Endothelial cell of umbilical vein (primary cell): ENCODE results near the gene ORMDL1. TPM values are rescaled to one million over a fixed set of nuclear protein-coding genes. Genes with fewer than 3 reads are reported as not detected.

ENCODE experiments used
- BruUV-seq: library from RNA; stranded (reverse); fragments of 400-500 nt; replicated peaks from 2 replicates; lab custom pipeline; 2021; lab: Mats Ljungman, UMichigan
- CTCF ChIA-PET: fragments of 300-600, 350-600 bp; sonication (Branson Sonifier 250); formaldehyde crosslinking; loops from one replicate; lab custom pipeline; 2021; ENCODE audit warnings: antibody characterized with exemption, inconsistent platforms; lab: Charles Lee
- POLR2A ChIA-PET: fragments of 300-600, 350-600 bp; sonication (Branson Sonifier 250); formaldehyde crosslinking; loops from one replicate; lab custom pipeline; 2021; ENCODE audit warnings: antibody characterized with exemption, inconsistent platforms; lab: Charles Lee
- DNase-seq: peaks from one replicate; pipeline ENCODE4 v3.0.0-alpha.2; 2011; ENCODE audit warnings: low read depth, low spot score
- FAIRE-seq: peaks from 2 replicates; lab custom pipeline; 2011; peaks lifted over from hg19 to GRCh38; lab: Jason Lieb, UNC
- H2AFZ ChIP-seq: 2 replicates; pipeline ENCODE4 v1.6.0; 2012; ENCODE audit warnings: low read depth, low read length, control low read depth, inconsistent platforms
- H3K27ac ChIP-seq: 2 replicates; pipeline ENCODE4 v1.5.1; 2011; ENCODE audit warnings: low read depth, mild to moderate bottlenecking, control low read depth, low read length, moderate library complexity; ENCODE audit not compliant: insufficient read depth
- H3K27me3 ChIP-seq, 2 experiments: 2 replicates each; pipeline versions ENCODE4 v1.6.0 to v1.6.1; 2011; ENCODE audit warnings: low read length in 2 of 2, mixed read lengths in 1 of 2; ENCODE audit not compliant: control insufficient read depth in 2 of 2, insufficient read depth in 2 of 2
- H3K36me3 ChIP-seq, 2 experiments: 2 replicates in 1 of 2; 3 replicates in 1 of 2; pipeline ENCODE4 v1.5.1; 2011; ENCODE audit warnings: low read length in 2 of 2, mild to moderate bottlenecking in 1 of 2, moderate library complexity in 1 of 2; ENCODE audit not compliant: control insufficient read depth in 2 of 2, insufficient read depth in 2 of 2; ENCODE audit errors: extremely low read depth in 1 of 2
- H3K4me1 ChIP-seq: 3 replicates; pipeline ENCODE4 v1.5.1; 2011; ENCODE audit warnings: mild to moderate bottlenecking, low read length; ENCODE audit not compliant: control insufficient read depth, insufficient read depth; ENCODE audit errors: extremely low read depth
- H3K4me2 ChIP-seq: 2 replicates; pipeline ENCODE4 v1.6.1; 2011; ENCODE audit warnings: low read length, control low read depth, mixed read lengths; ENCODE audit not compliant: insufficient read depth
- H3K4me3 ChIP-seq, 3 experiments: fragments of 200-600 bp in 1 of 3; sonication (generic), shearing (Covaris generic) in 1 of 3; replicated peaks in 1 of 3; 2 replicates each; pipeline ENCODE4 v1.5.1; 2011 to 2016; ENCODE audit warnings: control low read depth in 3 of 3, low read length in 3 of 3, mild to moderate bottlenecking in 2 of 3, inconsistent platforms in 1 of 3, low read depth in 1 of 3, moderate library complexity in 1 of 3; ENCODE audit not compliant: insufficient read depth in 1 of 3
- H3K79me2 ChIP-seq: 2 replicates; pipeline ENCODE4 v1.6.0; 2012; ENCODE audit warnings: low read length, inconsistent platforms; ENCODE audit not compliant: control insufficient read depth, insufficient read depth
- H3K9ac ChIP-seq: replicated peaks from 2 replicates; pipeline ENCODE3; 2011; ENCODE audit warnings: low read length, control low read depth; ENCODE audit not compliant: insufficient read depth; ENCODE audit errors: extremely low read depth
- H3K9me1 ChIP-seq: replicated peaks from 3 replicates; pipeline ENCODE4 v1.6.0; 2011; ENCODE audit warnings: mild to moderate bottlenecking, low read length; ENCODE audit not compliant: control insufficient read depth, insufficient read depth; ENCODE audit errors: extremely low read depth
- H3K9me3 ChIP-seq: replicated peaks from 2 replicates; pipeline ENCODE4 v1.5.1; 2012; ENCODE audit warnings: low read length, inconsistent platforms; ENCODE audit not compliant: control insufficient read depth, insufficient read depth
- H4K20me1 ChIP-seq: replicated peaks from 2 replicates; pipeline ENCODE3; 2011; ENCODE audit warnings: mild to moderate bottlenecking, low read length; ENCODE audit not compliant: control insufficient read depth, insufficient read depth; ENCODE audit errors: extremely low read depth
- CTCF ChIP-seq, 2 donors: IDR thresholded peaks; 1 replicate in 1 of 2; 2 replicates in 1 of 2; pipeline ENCODE4 v1.5.1; 2011; ENCODE audit warnings: low read length in 2 of 2, mild to moderate bottlenecking in 2 of 2, moderate library complexity in 2 of 2, control low read depth in 1 of 2, inconsistent platforms in 1 of 2, low read depth in 1 of 2; ENCODE audit not compliant: insufficient read depth in 1 of 2; ENCODE audit errors: extremely low read depth in 1 of 2
- EZH2 ChIP-seq: IDR thresholded peaks from 2 replicates; pipeline ENCODE4 v1.6.1; 2012; ENCODE audit warnings: borderline replicate concordance, low read depth, mild to moderate bottlenecking, moderate library complexity, low read length, inconsistent platforms; ENCODE audit not compliant: severe bottlenecking
- FOS ChIP-seq: IDR thresholded peaks from 2 replicates; pipeline ENCODE4 v1.6.1; 2011; ENCODE audit warnings: mild to moderate bottlenecking, low read length, moderate library complexity, borderline replicate concordance; ENCODE audit not compliant: insufficient read depth
- MAX ChIP-seq: IDR thresholded peaks from 2 replicates; pipeline ENCODE4 v1.6.1; 2011; ENCODE audit not compliant: insufficient read depth, insufficient read length
- POLR2A ChIP-seq: IDR thresholded peaks from 2 replicates; pipeline ENCODE4 v1.6.1; 2012; ENCODE audit warnings: low read depth, mild to moderate bottlenecking, control low read depth, low read length
- POLR2AphosphoS5 ChIP-seq: IDR thresholded peaks from 2 replicates; pipeline ENCODE4 v1.6.1; 2012; ENCODE audit warnings: low read depth, mild to moderate bottlenecking, control low read depth, low read length, moderate library complexity; ENCODE audit not compliant: insufficient read depth
- dilution Hi-C: fragments of 300-500 bp; cut with MboI; formaldehyde crosslinking; loops from one replicate; pipeline ENCODE4 v1.15.0; 2019; ENCODE audit warnings: low sequenced_read_pairs; ENCODE audit not compliant: extremely low pct_ligation_motif_present
- intact Hi-C: fragments of 100-400 bp; cut with micrococcal nuclease; formaldehyde crosslinking; loops from one replicate; pipeline ENCODE4 v1.10.0; 2022
- polyA plus RNA-seq, 4 experiments: library from polyadenylated mRNA; depleted of rRNA in 3 of 4; stranded (reverse) in 3 of 4; unstranded in 1 of 4; fragments of >200 nt; gene quantifications; 2 replicates each; pipeline versions ENCODE4 v1.2.1 to v1.2.3, GENCODE V29; 2011 to 2012; ENCODE audit warnings: missing spikeins in 1 of 4
- total RNA-seq: library from RNA; stranded (reverse); gene quantifications from 2 replicates; pipeline ENCODE4 v1.2.3, GENCODE V29; 2021

ORMDL1 gene
- total and polyA plus RNA-seq, 2 donors (not counting 3 experiments of a cell fraction or from before 2014, with no cell fraction given): 54.5 to 58.0 TPM

GRCh38 chr2:189782221-189782671 is 1.9 kb downstream of the ORMDL1 start:
- POLR2A ChIA-PET: interaction anchor here (0.7 kb wide), 1 partner anchor 8 kb away, joined by 3 read pairs; no protein-coding TSS in a partner anchor
- TF ChIP-seq FOS (no peak), EZH2 (no peak), POLR2AphosphoS5 (no peak), MAX (no peak), CTCF (IDR thresholded peaks at IDR 0.05; ENCODE audit: extremely low read depth in 1 of 2, insufficient read depth in 1 of 2, low read depth in 1 of 2, low read length in 2 of 2) (no peak), POLR2A (no peak)
- Histone ChIP-seq H3K9me1 (no peaks in the 10 kb centered on the region), H3K27me3 (no peaks in the 10 kb centered on the region), H3K9me3 (no peaks in the 10 kb centered on the region), H3K79me2 (peaks cover 61% of the 10 kb centered on the region), H3K36me3 (peaks cover 6 to 9% of the 10 kb centered on the region in 2 experiments), H3K27ac (no peak overlapping the region), H3K9ac (no peak overlapping the region), H3K4me3 (peak overlapping the region in 1 of 3 experiments; percentile 95), H3K4me1 (peaks cover 16% of the 10 kb centered on the region), H3K4me2 (peak overlapping the region; percentile 97), H4K20me1 (no peaks in the 10 kb centered on the region), H2AFZ (no peak overlapping the region)
- no TSS peak for BruUV-seq
- intact Hi-C loops (no loop called here), dilution Hi-C loops (no loop called here)
- no peak for FAIRE-seq
- no peak for DNase-seq
- CTCF ChIA-PET: no interaction called here
